A673 (cell line): ENCODE results near the gene ASB9.

Experiments used
- EZH2 ChIP-seq: fragments of 200-600 bp; sonication (generic); IDR thresholded peaks from 2 replicates; pipeline ENCODE4 v1.6.1; 2017; ENCODE audit warnings: borderline replicate concordance, low read depth, mild to moderate bottlenecking, mixed read lengths, antibody characterized with exemption, low read length; ENCODE audit not compliant: poor library complexity, severe bottlenecking
- TF ChIP-seq, protein P1 (sequence below): fragments of 300-800, 200-600 bp; sonication (generic); conservative IDR thresholded peaks from 2 replicates; pipeline ENCODE4 v1.5.1; 2017; ENCODE audit warnings: low read depth, mild to moderate bottlenecking, antibody characterized with exemption, low read length, moderate library complexity, mixed read lengths

DNA sequence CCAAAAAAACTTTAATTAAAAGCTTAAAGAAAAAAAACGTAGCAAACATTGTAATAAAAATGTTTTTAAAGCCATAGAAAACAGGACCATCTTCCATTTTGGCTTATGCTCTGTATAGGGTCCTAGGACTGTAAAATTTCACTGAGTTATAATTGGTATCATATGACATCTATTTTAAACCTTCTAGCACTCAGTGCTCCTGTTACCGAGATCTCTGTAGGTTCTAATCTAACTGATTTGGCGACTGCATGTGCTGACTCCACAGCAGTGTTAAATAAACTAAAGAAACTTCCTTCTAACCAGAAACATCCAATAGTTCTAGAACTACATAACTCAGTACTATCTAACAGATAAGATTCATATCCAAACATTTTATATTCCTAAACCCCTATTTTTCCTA is 45.6 kb upstream of the ASB9 start, which contains the start of gene ASB11:
- TF ChIP-seq, protein P1, sequence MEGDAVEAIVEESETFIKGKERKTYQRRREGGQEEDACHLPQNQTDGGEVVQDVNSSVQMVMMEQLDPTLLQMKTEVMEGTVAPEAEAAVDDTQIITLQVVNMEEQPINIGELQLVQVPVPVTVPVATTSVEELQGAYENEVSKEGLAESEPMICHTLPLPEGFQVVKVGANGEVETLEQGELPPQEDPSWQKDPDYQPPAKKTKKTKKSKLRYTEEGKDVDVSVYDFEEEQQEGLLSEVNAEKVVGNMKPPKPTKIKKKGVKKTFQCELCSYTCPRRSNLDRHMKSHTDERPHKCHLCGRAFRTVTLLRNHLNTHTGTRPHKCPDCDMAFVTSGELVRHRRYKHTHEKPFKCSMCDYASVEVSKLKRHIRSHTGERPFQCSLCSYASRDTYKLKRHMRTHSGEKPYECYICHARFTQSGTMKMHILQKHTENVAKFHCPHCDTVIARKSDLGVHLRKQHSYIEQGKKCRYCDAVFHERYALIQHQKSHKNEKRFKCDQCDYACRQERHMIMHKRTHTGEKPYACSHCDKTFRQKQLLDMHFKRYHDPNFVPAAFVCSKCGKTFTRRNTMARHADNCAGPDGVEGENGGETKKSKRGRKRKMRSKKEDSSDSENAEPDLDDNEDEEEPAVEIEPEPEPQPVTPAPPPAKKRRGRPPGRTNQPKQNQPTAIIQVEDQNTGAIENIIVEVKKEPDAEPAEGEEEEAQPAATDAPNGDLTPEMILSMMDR, result no peak
- no peak for TF ChIP-seq EZH2
